ENCODE data around the gene TPCN2.

TPCN2 gene

DNA sequence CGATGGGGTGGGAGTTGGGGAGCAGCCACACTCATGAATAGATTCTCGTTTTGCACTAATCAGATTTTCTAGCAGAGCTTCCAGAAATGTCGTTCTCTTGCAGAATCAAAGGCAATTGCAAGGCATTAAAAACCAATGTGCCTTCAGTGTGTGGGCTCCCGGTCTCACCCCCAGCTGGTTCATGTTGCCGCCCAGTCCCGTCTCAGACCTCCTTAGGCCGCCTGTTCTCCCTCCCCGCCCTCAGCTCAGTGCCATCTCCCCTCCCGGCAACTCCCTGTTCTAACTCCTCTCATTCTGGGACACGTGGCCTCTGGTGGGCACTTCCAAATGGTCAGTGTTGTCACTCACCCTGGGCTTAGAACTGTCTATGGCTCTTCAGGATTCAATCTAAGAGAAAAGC is 64.5 kb downstream of the TPCN2 start:
- no peak for DNase-seq (ENCODE audit: low read depth)

DNA sequence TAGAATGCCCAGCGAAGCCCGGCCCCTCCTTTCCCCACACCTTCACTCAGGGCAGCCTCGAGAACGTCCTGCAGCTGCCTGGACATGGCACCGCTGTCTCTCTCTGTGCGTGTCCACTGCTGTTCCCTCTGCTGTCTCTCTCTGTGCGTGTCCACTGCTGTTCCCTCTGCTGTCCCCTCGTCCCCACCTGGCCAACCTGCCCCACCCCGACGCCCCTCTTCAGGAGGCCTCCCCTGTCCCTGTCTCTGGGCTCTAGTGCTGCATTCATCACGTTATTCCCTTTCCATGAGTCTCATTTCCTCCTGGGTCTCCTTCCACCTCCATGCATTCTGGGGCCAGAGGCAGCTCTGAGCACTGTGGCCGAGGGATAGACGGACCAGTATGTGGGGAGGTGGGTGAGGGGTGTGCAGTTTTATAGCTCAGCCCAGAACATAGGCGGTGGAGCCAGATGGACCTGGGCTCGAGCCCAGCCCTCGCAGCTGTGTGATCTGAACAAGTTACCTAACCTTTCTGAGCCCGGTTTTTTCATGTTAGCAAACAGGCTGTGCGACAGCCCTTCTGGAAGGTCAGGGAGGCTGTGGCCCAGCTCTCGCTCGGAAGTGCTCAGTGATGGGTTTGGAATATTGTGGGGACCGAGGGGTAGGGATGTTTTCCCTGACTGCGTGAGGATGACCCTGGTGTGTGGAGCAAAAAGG is 65.1 kb downstream of the TPCN2 start:
- DNase-seq (ENCODE audit: low read depth): no peak

DNA sequence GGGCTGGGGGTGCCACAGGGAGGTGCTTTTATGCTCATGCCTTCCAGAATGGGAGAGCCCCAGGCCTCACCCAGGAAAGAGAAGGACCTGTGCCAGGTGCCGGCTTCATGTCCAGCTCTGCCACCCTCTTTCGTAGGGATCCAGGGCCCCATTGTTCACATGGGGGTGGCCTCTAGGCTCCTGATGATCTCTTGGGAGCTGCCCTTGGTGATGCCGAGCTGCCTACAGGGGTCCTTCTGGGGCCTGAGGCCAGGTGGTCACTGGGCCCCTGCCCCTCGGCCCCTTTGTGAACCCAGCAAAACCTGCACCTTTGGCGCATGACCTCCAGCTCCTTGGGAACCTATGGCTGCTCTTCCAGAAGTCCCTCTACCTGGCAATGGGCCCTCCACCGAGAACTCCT is 65.6 kb downstream of the TPCN2 start:
- DNase-seq (ENCODE audit: low read depth): no peak

DNA sequence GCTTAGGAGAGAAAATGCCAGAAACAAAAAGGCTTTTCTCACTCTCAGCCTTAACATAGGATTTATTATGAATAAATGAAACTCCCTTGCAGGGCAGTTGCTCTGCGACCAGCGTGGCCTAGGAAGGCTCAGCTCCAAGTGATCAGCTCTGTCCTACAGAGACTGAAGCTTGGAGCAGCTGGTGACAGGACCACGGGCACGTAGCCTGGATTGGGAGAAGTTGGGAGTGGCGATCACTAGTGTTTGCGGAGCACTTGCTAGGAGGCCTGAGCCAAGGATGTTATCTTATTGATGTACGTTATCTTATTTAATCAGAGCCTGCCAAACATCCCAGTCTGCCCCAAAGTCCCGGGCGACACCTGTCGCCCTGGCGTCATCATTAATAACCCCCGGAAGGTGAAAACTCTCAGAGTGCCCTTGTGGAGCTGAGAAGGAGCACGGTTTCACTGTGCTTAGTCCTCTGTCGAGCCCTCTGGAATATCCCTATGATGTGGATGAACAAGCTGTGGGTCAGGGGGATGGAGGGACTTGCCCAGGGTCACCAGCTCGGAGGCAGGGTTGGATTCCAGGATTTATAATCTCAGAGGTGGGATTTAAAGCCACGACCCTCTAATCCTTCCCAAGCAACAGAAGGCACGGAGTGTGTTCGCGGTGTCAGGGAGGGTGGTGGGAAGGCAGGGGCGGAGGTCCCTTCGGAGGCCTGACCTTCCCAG is 66.2 kb downstream of the TPCN2 start:
- no peak for DNase-seq (ENCODE audit: low read depth)

DNA sequence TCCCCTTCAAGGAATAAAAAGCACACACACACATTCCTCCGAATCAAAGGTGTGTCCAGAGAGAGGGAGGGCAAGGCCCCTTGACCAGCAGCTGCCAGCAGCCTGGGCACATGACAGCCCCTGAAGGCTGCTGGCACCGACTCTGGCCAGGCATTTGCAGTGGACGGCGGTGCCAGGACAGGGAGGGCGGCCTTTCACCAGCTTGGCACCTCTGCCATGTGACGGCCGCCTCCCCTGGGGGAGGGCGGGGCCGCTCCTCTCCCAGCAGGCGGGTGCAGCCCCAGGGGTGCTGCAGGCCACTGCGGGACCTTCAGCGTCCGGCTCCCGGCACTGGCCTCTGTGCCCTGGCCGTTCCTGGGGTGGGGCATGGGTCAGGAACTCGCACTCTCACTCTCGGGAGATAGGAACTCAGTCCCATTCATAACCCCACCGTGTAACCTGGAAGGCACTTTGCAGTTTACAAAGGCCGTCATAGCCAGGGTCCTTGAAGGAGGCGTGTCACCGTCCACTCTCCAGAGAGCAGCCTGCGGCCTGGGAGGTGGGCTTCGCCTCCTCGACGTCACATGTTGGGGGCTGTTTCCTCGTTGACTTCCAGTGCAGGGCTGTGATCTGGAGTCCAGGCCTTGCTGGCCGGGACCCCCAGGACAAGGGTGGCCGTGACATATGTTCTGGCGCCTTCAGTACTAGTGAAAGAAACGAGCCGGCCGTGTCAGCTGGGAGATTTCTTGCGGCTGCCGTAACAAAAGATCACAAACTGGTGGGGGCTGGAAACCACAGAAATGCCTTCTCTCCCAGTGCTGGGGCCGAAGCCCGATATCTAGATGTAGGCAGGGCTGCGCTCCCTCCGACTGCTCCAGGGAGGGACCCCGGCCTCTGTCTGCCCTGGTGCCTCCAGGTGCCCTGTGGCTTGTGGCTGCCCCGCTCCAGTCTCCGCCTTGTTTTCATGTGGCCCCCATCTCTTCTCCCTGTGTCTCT is 67.1 kb downstream of the TPCN2 start:
- DNase-seq (ENCODE audit: low read depth): no peak

DNA sequence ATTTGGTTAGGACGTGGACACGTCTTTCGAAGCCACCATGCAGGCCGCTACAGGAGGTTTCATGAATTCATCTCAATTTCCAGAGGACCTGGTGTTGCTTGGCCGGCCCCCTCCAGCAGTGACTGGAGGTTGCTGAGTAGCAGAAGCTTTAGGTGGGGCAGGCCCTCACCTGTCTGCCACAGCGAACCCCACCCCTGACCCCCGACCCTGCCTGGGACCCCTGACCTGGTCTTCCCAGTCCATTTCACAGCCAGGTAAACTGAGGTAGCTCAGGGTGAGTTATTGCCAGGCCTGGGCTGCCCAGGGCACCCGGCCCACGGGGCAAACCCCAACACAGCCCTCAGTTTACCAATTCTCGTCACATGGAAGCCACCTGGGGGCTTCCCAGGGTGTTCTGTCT is 67.9 kb downstream of the TPCN2 start:
- DNase-seq (ENCODE audit: low read depth): no peak

DNA sequence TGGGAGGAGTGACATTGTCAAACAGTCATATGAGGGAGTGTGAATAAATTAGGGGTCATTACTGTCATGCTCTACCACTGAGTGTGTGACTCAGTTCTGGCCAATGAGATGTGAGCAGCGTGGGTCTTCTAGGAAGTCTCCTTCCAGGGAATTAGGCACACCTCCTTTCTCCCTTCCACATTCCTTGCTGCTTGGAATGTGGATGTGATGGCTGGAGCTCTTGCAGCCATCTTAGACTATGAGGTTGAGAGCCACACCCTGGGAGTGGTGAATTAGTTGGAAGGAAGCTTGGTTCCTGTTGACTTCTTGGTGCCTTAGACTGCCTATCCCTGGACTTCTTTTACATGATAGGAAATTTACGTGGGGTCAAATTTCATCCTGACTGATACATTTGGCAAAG is 70.5 kb downstream of the TPCN2 start:
- no peak for DNase-seq (ENCODE audit: low read depth)

DNA sequence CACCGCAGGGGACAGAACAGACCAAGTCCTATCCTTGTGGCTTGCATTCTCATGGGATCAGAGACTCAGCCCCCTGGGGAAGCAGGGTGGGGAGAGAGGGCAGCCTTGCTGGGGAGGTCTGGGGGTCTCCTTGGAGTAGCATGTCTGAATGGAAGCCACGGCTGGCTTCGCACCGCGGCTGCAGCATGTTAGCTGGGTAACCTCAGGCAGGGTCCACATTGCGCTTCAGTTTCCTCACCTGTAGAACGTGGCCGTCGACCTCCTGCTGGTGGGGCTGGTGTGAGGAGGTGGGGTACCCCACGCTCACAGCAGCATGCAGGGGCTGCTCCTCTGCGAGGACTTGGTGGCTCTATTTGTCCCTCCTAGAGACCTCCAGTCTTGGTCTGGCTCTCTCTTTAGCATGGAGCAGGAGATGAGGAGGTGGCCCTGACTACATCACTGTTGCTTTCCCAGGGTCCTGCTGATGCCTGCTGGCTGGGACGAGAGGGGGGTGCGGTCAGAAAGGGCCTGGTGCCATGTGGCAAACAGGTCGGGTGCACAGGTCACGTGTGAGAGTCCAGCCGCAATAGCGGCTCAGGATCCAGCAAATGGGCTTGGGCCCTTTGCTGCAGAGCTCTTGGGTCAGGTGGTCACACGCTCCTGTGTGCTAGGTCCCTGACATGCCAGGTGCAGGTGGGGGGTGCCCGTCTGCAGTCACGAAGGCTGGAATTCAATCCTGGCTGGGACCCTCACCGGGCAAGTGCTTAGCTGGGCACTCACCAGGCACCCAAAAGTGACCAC is 71.6 kb downstream of the TPCN2 start:
- DNase-seq (ENCODE audit: low read depth): no peak

DNA sequence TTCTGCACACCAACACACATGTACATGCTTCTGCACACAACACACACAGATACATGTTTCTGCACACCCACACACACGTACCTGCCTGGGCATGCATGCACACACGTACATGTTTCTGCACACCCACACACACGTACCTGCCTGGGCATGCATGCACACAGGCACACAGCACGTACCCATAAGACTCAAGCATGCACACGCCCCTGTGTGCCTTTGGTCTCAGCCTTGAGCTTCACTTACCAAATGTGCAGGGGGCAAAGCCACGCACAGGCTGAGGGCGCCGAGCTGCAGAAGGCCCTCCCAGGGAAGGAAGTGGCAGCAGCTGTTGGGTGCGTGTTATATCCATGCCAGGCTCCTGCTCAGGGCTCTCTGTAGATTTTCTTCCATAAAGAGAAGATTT is 72.3 kb downstream of the TPCN2 start:
- no peak for DNase-seq (ENCODE audit: low read depth)

DNA sequence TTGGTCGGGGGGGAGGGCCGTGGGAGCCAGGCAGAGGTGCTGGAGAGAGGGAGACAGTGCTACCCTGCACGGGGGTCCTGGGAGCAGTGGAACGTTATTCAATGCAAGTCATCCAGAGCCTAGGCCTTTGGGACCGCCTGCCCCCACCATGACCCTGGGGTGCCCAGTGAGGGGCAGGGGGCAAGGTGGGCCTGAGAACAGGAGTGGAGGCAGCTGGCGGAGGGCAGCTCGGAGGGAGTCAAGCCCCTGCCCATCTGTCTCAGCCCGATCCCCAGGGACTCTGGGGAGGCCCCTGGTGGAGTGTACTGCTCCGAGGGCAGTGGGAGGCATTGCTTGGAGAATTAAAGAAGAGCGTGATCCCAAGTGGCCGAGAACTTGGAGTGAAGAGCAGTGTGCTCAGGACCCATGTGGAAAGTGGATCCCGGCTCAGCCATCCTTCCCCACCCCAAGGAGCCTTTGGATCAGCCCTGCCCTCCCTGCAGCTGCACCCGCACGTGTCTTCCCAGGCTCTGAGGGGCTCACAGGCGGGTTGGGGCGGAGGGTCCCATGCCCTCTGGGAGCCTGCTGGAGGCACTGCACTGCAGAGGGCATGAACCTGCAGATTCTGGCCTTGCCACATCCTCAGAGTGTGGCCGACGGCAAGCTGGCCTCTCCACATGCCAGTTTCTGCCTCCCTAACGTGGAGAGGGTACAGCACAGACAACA is 73.0 kb downstream of the TPCN2 start:
- DNase-seq (ENCODE audit: low read depth): no peak

DNA sequence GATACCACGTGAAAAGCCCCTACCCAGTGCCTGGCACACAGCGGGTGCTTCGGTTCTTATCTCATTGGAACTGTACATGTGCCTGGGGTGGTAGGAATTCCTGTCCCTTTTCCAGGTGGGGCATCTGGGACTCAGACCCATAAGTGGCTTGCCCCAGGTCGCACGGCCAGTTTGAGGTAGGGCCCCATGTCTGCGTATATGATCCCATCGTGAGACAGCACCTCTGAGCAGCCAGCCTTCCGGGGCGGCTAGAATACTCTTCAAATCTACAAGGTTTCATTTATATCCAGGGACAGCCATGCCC is 73.5 kb downstream of the TPCN2 start:
- no peak for DNase-seq (ENCODE audit: low read depth)

DNA sequence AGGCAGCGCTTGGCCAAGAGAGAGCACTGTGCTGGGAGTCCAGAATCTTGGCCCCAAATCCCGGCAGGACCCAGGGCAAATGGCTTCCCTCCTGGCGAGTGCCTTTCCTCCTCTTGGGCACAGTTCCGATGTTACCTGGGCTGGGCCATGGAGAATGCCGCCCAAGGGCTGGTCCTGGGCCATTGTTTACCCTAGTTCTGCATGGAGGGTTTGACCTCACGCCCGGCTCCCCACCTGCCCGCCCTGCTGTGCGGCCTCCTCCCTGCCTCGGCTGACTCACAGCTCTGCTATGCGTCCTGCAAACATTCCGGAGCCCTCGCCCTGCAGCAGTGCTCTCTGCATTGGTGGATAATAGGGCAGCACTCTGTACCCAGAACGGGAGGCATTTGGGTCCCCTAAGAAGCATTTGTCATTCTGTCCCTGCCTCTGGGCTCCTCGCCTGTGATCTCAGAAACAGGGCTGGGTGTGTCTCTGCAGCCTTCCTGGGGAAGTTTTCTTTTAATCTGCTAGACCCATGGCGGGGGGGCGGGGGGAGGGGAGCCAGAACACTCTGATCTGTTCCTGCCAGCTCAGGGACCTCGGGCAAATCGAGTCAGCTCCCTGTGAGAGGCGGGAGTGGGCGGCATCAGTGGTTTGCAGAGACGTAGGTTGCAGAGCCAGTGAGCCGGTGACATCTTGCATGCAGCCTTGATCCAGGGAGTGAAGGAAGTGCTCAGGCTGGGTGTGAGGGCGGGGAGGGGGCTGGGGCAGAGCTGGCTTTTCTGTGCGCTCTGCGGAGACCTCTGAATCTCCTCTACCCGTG is 74.1 kb downstream of the TPCN2 start:
- DNase-seq (ENCODE audit: low read depth): peak; percentile 21

DNA sequence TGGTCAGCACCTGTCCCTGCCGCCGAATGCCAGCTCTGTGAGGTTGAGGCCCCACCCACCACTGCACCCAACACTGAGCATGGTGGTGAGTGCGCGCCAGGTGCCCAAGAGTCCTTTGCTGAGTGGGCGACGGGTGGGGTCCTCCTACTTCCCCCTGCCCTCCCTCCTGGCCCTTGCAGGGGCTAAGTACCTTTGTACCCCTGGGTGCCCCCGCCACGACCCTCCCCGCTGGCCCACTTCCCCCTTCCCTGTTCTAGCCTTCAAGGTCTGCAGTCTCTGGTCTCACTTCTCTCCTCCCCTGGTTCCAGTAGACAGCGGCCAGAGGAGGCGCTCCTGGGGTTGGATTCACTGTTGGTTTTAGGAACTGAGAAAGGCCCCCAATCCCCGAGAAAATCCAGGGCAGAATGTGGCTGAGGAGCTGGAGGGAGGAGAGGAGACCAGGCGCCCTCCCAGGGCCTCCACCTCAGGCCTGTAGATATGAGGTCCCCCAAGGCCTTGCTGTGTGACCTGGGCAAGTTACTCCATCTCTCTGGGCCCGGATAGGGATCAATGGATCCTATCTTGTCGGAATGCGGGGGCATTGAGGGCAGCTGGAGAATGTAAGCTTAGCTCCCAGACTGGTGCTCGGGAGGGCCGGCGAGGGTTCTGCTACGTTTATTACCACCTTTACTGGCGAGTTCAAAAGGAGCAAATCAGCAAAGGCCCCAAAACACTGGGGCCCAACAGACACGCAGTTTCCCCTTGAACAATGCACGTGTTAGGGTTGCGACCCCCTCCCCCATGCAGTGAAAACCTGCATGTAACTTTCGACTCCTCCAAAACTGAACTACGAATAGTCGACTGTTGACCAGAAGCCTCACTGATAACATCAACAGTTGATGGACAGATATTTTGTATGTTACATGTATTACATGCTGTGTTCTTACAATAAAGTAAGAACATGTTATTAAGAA is 75.1 kb downstream of the TPCN2 start:
- DNase-seq (ENCODE audit: low read depth): no peak

DNA sequence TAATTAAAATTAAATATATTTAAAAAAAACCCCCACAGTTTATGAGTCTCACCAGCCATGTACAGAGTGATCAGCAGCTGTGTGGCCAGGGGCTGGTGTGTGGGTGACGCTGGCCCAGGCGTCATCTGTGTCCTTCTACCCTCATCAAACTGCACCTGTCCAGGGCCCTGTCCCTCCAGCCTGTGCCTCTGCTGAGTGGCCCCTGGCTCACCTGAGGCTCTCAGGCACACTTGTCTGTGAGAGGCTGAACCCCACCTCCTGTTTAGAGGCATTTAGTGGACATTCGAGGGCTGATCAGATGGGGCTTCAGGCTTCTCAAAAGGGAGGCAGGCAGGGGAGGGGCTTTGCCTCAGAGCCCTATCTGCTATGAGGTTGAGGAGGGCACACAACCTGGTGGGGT is 77.1 kb downstream of the TPCN2 start:
- no peak for DNase-seq (ENCODE audit: low read depth)

DNA sequence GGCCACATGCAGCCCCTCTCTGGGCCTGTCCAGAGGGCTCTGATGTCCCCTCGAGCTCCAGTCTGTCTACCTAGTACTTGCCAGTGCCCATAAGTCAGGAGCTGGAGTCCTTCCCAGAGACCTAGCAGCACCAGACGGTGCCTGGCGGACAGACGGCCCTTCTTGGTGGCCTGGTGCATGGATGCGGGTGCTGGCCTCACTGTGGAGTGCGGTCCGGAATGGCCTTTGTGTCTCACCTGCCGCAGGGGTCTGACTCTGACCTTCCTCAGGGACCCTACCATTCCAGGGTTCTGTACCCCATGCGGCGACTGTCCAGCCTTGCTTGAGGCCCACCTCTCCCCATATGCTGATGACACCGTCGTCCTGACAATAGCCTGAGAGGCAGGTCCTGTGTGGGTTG is 77.6 kb downstream of the TPCN2 start:
- DNase-seq (ENCODE audit: low read depth): no peak

DNA sequence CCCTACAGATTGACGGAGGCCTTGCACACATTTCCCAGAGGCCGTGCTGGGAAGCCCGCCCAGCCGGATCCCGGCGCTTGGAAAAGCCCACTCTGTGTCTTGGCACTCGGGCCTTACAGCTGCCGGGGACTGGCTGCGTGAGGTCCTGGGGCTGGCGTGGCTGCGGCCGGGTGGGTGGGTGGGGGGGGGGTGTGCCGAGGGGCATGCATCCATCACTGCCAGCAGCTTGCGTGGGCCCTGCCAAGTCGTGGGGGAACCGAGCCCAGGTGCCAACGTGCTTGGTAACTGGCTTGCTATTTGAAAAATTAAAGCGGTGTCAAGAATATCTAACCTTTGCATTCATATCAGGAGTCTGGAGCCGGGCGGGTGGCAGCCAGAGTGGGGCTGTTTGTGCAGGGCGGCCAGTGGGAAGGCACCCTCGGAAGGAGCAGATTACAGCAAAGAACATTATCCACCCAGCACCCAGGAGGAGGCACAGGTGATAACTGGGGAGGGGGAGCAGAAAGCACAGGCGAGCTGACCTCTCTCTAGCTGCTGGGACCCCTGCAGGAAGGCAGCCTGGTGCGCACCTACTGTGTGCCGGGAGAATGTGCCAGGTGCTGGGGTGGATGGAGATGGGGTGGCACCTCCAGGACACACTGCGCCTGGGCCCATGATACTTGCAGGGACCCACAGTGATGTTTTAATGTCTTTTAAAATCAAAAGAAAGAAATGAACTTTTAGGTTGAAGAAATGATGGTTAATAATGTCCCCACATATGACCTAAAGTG is 78.5 kb downstream of the TPCN2 start:
- no peak for DNase-seq (ENCODE audit: low read depth)

DNA sequence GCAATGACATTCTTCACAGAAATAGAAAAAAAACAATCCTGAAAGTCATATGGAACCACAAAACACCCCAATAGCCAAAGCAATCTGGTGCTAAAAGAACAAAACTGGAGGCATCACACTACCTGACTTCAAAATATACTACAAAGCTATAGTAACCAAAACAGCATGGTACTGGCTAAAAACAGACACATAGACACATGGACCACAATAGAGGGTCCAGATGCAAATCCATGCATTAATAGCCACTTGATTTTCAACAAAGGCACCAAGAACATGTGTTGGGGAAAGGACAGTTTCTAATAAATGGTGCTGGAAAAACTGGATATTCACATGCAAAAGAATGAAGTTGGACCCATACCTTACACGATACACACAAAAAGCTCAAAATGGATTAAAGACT is 79.2 kb downstream of the TPCN2 start:
- no peak for DNase-seq (ENCODE audit: low read depth)

DNA sequence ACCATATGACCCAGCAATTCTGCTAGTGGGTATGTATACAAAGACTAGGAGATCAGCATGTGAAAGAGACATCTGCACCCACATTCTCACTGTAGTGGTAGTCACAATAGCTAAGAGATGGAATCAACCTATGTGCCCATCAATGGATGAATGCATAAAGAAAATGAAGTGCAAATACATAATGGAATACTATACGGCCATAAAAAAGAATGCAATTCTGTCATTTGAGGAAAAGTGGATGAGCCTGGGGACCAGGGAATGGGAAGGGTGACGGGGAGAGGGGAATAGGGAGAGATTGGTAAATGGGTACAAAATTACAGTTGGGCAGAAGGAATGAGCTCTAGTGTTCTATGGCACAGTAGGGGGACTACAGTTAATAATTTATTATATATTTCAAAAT is 80.3 kb downstream of the TPCN2 start:
- DNase-seq (ENCODE audit: low read depth): no peak

DNA sequence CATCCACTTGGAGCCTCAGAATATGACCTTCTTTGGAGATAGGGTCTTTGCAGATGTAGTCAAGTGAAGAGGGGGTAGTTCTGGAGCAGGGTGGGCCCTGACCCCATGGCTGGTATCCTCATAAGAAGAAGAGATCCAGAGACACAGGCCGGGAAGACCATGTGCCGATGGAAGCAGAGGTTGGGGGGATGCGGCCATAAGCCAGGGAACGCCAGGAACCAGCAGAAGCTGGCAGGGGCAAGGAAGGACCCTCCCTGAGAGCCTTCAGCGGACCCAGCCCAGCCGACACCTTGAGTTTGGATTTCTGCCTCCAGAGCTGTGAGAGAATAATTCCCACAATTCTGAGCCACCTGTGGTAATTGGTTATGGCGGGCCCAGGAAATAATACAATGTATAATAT is 80.9 kb downstream of the TPCN2 start:
- DNase-seq (ENCODE audit: low read depth): no peak
